HUES6 (cell line): ENCODE measurements around the gene NTSR1.

Source experiments
- H3K27ac ChIP-seq: 2 replicates; pipeline ENCODE4 v1.7.0; 2013; ENCODE audit warnings: low read depth, mild to moderate bottlenecking, low read length, inconsistent platforms
- H3K27me3 ChIP-seq: 2 replicates; pipeline ENCODE4 v1.6.1; 2013; ENCODE audit warnings: low read length; ENCODE audit not compliant: control insufficient read depth, insufficient read depth
- H3K36me3 ChIP-seq: 2 replicates; pipeline ENCODE4 v1.6.1; 2013; ENCODE audit warnings: low read length; ENCODE audit not compliant: control insufficient read depth, insufficient read depth
- H3K4me1 ChIP-seq: 2 replicates; pipeline ENCODE4 v1.6.1; 2013; ENCODE audit warnings: low read length; ENCODE audit not compliant: control insufficient read depth, insufficient read depth
- H3K4me3 ChIP-seq: 2 replicates; pipeline ENCODE4 v1.5.1; 2013; ENCODE audit warnings: low read depth, low read length
- H3K9ac ChIP-seq: one replicate; pipeline ENCODE4 v1.6.1; 2013; ENCODE audit warnings: mild to moderate bottlenecking, low read length
- H3K9me3 ChIP-seq: 2 replicates; pipeline ENCODE4 v1.6.1; 2013; ENCODE audit warnings: low read depth, low read length; ENCODE audit not compliant: control insufficient read depth, insufficient read depth

Gene NTSR1

DNA sequence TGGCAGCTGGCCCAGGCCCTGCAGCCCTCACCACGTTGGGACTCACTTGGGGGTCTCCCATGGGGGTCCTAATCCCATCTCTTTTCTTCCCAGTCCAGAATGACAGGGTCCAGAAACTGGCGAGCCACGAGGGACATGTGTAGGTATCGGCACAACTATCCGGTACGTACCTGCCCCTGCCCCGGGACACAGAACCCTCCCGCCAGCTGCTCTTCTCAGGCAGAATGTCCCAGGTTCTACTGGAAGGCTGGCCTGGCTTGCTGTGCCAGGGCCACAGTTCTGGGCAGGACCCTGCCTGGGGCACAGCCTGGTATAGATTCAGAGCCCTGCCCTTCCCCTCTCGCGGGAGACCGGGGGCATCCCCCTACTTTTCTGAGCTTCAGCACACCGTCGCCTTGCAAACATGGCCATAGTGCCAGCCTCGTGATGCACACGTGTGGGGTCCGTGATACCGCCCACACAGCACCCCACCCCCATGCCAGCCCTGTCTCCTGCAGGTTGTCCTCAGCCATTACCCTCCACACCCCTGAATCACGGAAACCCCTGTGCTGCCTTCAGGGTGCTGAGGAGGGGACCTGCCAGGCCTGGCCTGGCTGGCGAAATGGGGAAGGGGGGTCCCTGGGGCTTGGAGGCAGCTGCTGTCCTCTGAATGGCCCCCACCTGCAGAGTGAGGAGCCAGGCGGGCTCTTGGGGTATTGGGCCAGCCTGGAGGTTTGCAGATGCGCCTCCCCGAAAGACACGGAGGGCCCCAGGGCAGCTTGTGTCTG lies 99.0 kb downstream of the NTSR1 start:
- H3K4me3 ChIP-seq: no peak overlapping the region
- no peaks in the 10 kb centered on the region for H3K27me3 ChIP-seq
- H3K9ac ChIP-seq: no peak overlapping the region
- no peaks in the 10 kb centered on the region for H3K9me3 ChIP-seq
- peaks cover 42% of the 10 kb centered on the region for H3K36me3 ChIP-seq
- peaks cover 11% of the 10 kb centered on the region for H3K4me1 ChIP-seq
- H3K27ac ChIP-seq: no peak overlapping the region

DNA sequence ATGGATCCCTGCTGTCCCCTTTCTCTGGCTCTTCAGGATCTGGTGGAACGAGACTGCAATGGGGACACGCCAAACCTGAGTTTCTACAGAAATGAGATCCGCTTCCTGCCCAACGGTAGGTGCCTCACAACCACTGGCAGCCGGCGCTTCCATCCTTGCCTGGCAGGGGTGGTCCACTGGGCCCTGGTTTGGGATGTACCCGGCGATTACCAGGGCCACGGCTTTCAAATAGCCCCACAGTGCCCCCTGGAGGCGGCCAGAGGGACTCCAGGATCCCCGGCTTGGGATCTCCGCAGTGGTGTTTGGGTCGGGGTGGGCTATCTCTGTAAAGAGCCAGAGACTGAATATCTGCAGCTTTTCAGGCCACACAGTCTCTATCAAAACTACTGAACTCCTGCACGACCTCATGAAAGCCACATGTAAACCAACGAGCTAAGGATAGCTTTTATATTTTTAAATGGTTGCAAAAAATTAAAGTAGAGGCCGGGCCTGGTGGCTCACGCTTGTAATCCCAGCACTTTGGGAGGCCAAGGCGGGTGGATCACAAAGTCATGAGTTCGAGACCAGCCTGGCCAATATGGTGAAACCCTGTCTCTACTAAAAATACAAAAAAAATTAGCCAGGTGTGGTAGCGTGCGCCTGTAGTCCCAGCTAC lies 99.7 kb downstream of the NTSR1 start:
- H3K4me3 ChIP-seq: no peak overlapping the region
- no peaks in the 10 kb centered on the region for H3K27me3 ChIP-seq
- peaks cover 11% of the 10 kb centered on the region for H3K4me1 ChIP-seq
- peaks cover 46% of the 10 kb centered on the region for H3K36me3 ChIP-seq
- no peaks in the 10 kb centered on the region for H3K9me3 ChIP-seq
- H3K9ac ChIP-seq: no peak overlapping the region
- H3K27ac ChIP-seq: no peak overlapping the region

DNA sequence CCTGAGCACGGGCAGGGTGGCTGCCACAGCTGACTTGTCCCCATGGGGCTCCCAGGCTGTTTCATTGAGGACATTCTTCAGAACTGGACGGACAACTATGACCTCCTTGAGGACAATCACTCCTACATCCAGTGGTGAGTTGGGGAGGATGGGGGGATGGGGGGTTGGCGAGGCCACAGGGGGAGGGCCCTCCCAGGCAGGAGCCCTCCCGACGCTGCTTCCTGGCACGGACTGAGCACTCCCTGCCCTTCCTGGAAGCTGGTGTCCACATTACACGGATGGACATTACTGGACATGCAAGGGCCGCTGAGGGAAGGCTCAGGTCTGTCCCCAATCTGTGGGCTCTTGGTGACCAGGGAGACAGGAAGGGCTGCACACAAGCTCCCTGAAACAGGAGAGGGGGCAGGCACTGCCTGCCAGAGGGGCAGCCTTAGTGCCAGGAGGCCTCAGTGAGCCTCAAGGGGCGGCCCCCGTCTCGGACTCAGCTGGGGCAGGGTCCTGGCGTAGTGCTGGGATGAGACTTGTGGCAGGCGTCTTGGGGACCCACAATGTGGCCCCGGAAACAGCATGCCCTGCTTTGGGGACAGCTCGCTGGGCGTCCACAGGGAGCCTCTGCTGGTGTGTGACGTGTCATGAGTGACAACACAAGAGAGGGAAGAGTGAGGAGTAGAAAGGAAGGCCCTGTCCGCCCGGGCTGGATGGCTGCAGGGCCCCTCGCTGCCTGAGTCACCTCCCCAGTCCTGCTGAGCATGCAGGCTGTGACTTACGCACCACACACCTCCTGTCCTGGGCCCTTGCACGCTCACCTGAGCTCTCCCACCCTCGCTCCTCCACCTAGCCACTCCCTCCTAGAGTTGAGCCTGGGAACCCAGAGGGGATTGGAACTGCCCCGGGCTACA lies 101.1 kb downstream of the NTSR1 start:
- H3K9ac ChIP-seq: no peak overlapping the region

DNA sequence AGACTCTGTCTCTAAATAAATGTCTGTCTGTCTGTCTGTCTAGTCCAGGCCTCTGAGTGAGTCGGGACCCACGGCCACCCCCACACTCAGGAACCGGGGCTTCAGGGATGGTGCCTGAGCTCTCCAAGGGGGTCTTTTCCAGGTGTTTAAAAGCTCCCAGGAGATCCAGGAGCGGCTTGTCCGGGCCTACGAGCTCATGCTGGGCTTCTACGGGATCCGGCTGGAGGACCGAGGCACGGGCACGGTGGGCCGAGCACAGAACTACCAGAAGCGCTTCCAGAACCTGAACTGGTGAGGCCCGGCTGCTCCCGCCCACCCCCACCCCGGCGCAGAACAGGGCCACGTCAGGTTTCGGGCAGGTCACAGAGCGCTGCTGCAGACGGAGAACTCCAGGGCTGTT lies 102.7 kb downstream of the NTSR1 start:
- H3K4me3 ChIP-seq: no peak overlapping the region
- H3K4me1 ChIP-seq: peaks cover 13% of the 10 kb centered on the region
- no peak overlapping the region for H3K27ac ChIP-seq
- peaks cover 3% of the 10 kb centered on the region; the same call in 1 of the 2 replicates for H3K27me3 ChIP-seq
- H3K9ac ChIP-seq: no peak overlapping the region
- H3K36me3 ChIP-seq: peaks cover 46% of the 10 kb centered on the region
- no peaks in the 10 kb centered on the region for H3K9me3 ChIP-seq

More for the DNA sequence above, 101.1 kb downstream of the NTSR1 start:
- Histone ChIP-seq H3K27me3 (no peaks in the 10 kb centered on the region), H3K9me3 (no peaks in the 10 kb centered on the region), H3K36me3 (peaks cover 46% of the 10 kb centered on the region), H3K4me1 (peaks cover 12% of the 10 kb centered on the region), H3K4me3 (no peak overlapping the region), H3K27ac (no peak overlapping the region)

DNA sequence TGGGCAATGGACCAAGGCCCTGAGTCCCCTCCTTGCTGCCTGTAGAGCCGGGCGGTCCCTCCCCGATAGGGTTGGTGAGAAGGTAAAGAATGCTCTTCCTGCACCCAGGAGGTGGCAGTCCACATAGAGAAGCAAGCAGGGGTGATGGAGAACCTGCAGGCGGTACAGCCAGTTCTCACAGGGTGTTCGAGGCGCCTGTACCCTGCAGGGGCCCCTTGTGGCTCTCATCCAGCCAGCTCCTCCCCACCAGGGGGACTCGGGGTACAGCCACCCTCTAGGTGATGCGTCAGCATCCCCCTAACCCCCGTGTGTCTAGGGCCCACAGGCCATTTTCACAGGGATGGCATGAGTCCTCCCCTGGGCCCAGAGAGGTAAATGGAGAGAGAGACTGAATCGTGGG lies 103.1 kb downstream of the NTSR1 start:
- H3K27ac ChIP-seq: no peak overlapping the region
- no peak overlapping the region for H3K4me3 ChIP-seq
- no peaks in the 10 kb centered on the region for H3K9me3 ChIP-seq
- peaks cover 6% of the 10 kb centered on the region; the same call in 1 of the 2 replicates for H3K27me3 ChIP-seq
- no peak overlapping the region for H3K9ac ChIP-seq
- peaks cover 13% of the 10 kb centered on the region for H3K4me1 ChIP-seq
- peaks cover 46% of the 10 kb centered on the region for H3K36me3 ChIP-seq
